Measurements from ENCODE around the gene E2F4. TPM values are rescaled to one million over a fixed set of nuclear protein-coding genes. Genes with fewer than 3 reads are reported as not detected.
A peak's percentile ranks its signal among the peaks of the same experiment; 100 is the strongest.

Gene E2F4
- total and polyA plus RNA-seq, 10 of the 15 experiments (the other 5 are each of a cell fraction or from before 2014, with no cell fraction given), result 11.7 to 132 (median 95.9) TPM

DNA sequence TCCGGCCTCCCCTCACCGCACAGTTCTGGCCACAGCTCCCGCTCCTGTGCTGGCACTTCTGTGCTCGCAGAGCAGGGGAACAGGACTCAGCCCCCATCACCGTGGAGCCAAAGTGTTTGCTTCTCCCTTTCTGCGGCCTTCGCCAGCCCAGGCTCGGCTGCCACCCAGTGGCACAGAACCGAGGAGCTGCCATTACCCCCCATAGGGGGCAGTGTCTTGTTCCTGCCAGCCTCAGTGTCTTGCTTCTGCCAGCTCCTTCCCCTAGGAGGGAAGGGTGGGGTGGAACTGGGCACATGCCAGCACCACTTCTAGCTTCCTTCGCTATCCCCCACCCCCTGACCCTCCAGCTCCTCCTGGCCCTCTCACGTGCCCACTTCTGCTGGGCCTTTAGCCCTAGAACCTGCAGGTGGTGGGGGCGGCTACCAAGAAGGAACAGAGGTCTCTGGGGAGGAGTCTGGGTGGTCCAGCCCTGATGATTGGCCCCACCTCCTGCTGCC, 6.3 kb downstream of the E2F4 start:
- ATAC-seq (peak; percentile 81), FAIRE-seq (no peak), DNase-seq (ENCODE audit: low read depth, low spot score) (no peak)
- Histone ChIP-seq H3K4me2 (ENCODE audit: control insufficient read depth, insufficient read depth) (no peak overlapping the region), H3K36me3 (ENCODE audit: control insufficient read depth in 2 of 2, insufficient read depth in 2 of 2, low read length in 1 of 2) (peaks cover 22 to 52% of the 10 kb centered on the region in 2 experiments), H3K79me2 (ENCODE audit: control insufficient read depth, insufficient read depth, low read length) (peaks cover 10% of the 10 kb centered on the region), H3K27me3 (replicated peaks in 1 of 2; ENCODE audit: control insufficient read depth in 2 of 2, insufficient read depth in 2 of 2, low read length in 1 of 2) (no peaks in the 10 kb centered on the region), H2AFZ (ENCODE audit: control insufficient read depth, low read depth, low read length) (no peak overlapping the region), H3K9me3 (replicated peaks; ENCODE audit: control insufficient read depth, insufficient read depth, low read length) (no peaks in the 10 kb centered on the region), H3K27ac (ENCODE audit: control insufficient read depth, insufficient read depth) (no peak overlapping the region), H3K4me3 (no peak overlapping the region), H4K20me1 (ENCODE audit: control insufficient read depth, insufficient read depth) (peaks cover 7% of the 10 kb centered on the region), H3K4me1 (ENCODE audit: control insufficient read depth, insufficient read depth, low read length) (peaks cover 4% of the 10 kb centered on the region; the same call in 1 of the 2 replicates), H3K9ac (ENCODE audit: control insufficient read depth, insufficient read depth, low read length) (no peak overlapping the region)
- in situ Hi-C loops (cut with MboI) (no loop called here), intact Hi-C loops (cut with micrococcal nuclease; ENCODE audit: unreplicated experiment) (no loop called here)
- BruUV-seq (replicated peaks), result no TSS peak
- ChIA-PET POLR2A (interaction anchor here (1.0 kb wide), 1 partner anchor 8 kb away, joined by 3 read pairs; no protein-coding TSS in a partner anchor), CTCF (interaction anchor here (0.7 to 2.0 kb wide), 14 partner anchors 9 to 245 kb away, joined by 3 to 13 read pairs (median 4); partner anchors contain the start of genes FHOD1 and TMEM208), RAD21 (ENCODE audit: unreplicated experiment) (interaction anchor here (1.1 to 1.3 kb wide), 2 partner anchors 29 to 48 kb away, joined by 3 read pairs; partner anchors contain the start of gene FHOD1), SMC1A (ENCODE audit: uncharacterized antibody, unreplicated experiment) (interaction anchor here (1.2 kb wide), 2 partner anchors 16 to 28 kb away, joined by 3 to 4 read pairs; partner anchors contain the start of gene TMEM208)
- WGBS (ENCODE audit: insufficient coverage, insufficient replicate concordance, low lambda C conversion rate, missing lambda C conversion rate), result 81% methylated on average over 12 of the region's 12 CpGs
- TF ChIP-seq RBBP5 (conservative IDR thresholded peaks at IDR 0.05), result no peak
- TF ChIP-seq BHLHE40 (IDR thresholded peaks at IDR 0.05; ENCODE audit: borderline replicate concordance in 1 of 2, low read depth in 2 of 2, low read length in 1 of 2), result peak in 1 of 2 experiments; percentile 28; a peak in 2 of 4 replicates
- TF ChIP-seq, protein P1, sequence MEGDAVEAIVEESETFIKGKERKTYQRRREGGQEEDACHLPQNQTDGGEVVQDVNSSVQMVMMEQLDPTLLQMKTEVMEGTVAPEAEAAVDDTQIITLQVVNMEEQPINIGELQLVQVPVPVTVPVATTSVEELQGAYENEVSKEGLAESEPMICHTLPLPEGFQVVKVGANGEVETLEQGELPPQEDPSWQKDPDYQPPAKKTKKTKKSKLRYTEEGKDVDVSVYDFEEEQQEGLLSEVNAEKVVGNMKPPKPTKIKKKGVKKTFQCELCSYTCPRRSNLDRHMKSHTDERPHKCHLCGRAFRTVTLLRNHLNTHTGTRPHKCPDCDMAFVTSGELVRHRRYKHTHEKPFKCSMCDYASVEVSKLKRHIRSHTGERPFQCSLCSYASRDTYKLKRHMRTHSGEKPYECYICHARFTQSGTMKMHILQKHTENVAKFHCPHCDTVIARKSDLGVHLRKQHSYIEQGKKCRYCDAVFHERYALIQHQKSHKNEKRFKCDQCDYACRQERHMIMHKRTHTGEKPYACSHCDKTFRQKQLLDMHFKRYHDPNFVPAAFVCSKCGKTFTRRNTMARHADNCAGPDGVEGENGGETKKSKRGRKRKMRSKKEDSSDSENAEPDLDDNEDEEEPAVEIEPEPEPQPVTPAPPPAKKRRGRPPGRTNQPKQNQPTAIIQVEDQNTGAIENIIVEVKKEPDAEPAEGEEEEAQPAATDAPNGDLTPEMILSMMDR (IDR thresholded peaks at IDR 0.05 in 2 of 3, conservative IDR thresholded peaks at IDR 0.05 in 1 of 3; ENCODE audit: control insufficient read depth in 2 of 3, extremely low read depth in 1 of 3, insufficient read depth in 1 of 3, low read depth in 3 of 3, low read length in 3 of 3), result peak; percentile 39 to 64 (median 59); a peak in 5 of 6 replicates
- TF ChIP-seq SREBF1 (IDR thresholded peaks at IDR 0.05; ENCODE audit: low read length), result no peak
- no peak for TF ChIP-seq POLR2AphosphoS2 (IDR thresholded peaks at IDR 0.05; ENCODE audit: low read depth, low read length)
- TF ChIP-seq POLR2A (IDR thresholded peaks at IDR 0.05; ENCODE audit: low read depth, low read length), result peak; percentile 52; the same call in 1 of the 2 replicates
- no peak for TF ChIP-seq NFYB (IDR thresholded peaks at IDR 0.05; ENCODE audit: insufficient read depth, low read depth, low read length)
